RWPE2 (cell line): ENCODE data around the gene TSGA10.

ENCODE experiments used
- ATAC-seq: fragments of 200-7000 bp; cut with Tn5 transposase; 3 replicates; pipeline ENCODE4 v1.9.1; 2021; ENCODE audit warnings: low read depth
- DNase-seq: peaks from one replicate; pipeline ENCODE4 v3.0.0-alpha.2; 2020; ENCODE audit warnings: low spot score
- H3K27ac ChIP-seq: fragments of 450-650 bp; 2 replicates; pipeline ENCODE4 v1.5.1; 2017; ENCODE audit warnings: mild to moderate bottlenecking; ENCODE audit not compliant: poor library complexity, severe bottlenecking
- H3K27me3 ChIP-seq: fragments of 250-450 bp; sonication (Bioruptor Pico); 2 replicates; pipeline ENCODE4 v1.5.1; 2021; ENCODE audit warnings: mild to moderate bottlenecking, moderate library complexity; ENCODE audit not compliant: insufficient read depth, poor library complexity, severe bottlenecking
- H3K36me3 ChIP-seq: fragments of 250-450 bp; sonication (Bioruptor Pico); 2 replicates; pipeline ENCODE4 v1.5.1; 2020; ENCODE audit warnings: low read depth, mild to moderate bottlenecking, moderate library complexity
- H3K4me1 ChIP-seq: fragments of 250-450 bp; sonication (Bioruptor Pico); 2 replicates; pipeline ENCODE4 v1.5.1; 2021; ENCODE audit warnings: mild to moderate bottlenecking, moderate library complexity; ENCODE audit not compliant: insufficient read depth, poor library complexity, severe bottlenecking
- H3K4me3 ChIP-seq: fragments of 250-450 bp; sonication (Bioruptor Pico); 2 replicates; pipeline ENCODE4 v1.5.1; 2021; ENCODE audit warnings: mild to moderate bottlenecking, moderate library complexity; ENCODE audit not compliant: severe bottlenecking
- H3K9me3 ChIP-seq: fragments of 250-450 bp; sonication (Bioruptor Pico); 2 replicates; pipeline ENCODE4 v1.5.1; 2021; ENCODE audit warnings: mild to moderate bottlenecking, moderate library complexity; ENCODE audit not compliant: severe bottlenecking
- CTCF ChIP-seq: fragments of 450-650 bp; IDR thresholded peaks from one replicate; pipeline ENCODE4 v1.5.1; 2017; ENCODE audit warnings: mild to moderate bottlenecking, moderate library complexity; ENCODE audit not compliant: poor library complexity, severe bottlenecking

TSGA10 gene

GRCh38 chr2:98985905-98986666 is 168.7 kb downstream of the TSGA10 start:
- Histone ChIP-seq H3K9me3 (no peaks in the 10 kb centered on the region), H3K27me3 (no peaks in the 10 kb centered on the region), H3K27ac (no peak overlapping the region), H3K4me3 (no peak overlapping the region), H3K36me3 (no peaks in the 10 kb centered on the region), H3K4me1 (no peaks in the 10 kb centered on the region)
- DNase-seq = no peak
- ATAC-seq = no peak
- no peak for TF ChIP-seq CTCF

GRCh38 chr2:98975611-98976010 is 179.1 kb downstream of the TSGA10 start:
- Histone ChIP-seq H3K27ac (no peak overlapping the region), H3K4me3 (no peak overlapping the region), H3K4me1 (no peaks in the 10 kb centered on the region), H3K9me3 (no peaks in the 10 kb centered on the region), H3K36me3 (no peaks in the 10 kb centered on the region), H3K27me3 (no peaks in the 10 kb centered on the region)
- no peak for DNase-seq
- ATAC-seq = no peak
- no peak for TF ChIP-seq CTCF

GRCh38 chr2:98972582-98973167 is 182.1 kb downstream of the TSGA10 start:
- no peak for TF ChIP-seq CTCF
- Histone ChIP-seq H3K36me3 (no peaks in the 10 kb centered on the region), H3K27me3 (no peaks in the 10 kb centered on the region), H3K9me3 (no peaks in the 10 kb centered on the region), H3K4me3 (no peak overlapping the region), H3K27ac (no peak overlapping the region), H3K4me1 (no peaks in the 10 kb centered on the region)
- DNase-seq = no peak
- no peak for ATAC-seq

- ATAC-seq = no peak
- Histone ChIP-seq H3K27me3 (no peaks in the 10 kb centered on the region), H3K9me3 (no peaks in the 10 kb centered on the region), H3K27ac (no peak overlapping the region), H3K4me3 (no peak overlapping the region), H3K4me1 (no peaks in the 10 kb centered on the region), H3K36me3 (no peaks in the 10 kb centered on the region)
- DNase-seq = no peak
- TF ChIP-seq CTCF = no peak
These were observed 194.8 kb downstream of the TSGA10 start for GRCh38 chr2:98959810-98960507.
